Activated CD4-positive, alpha-beta T cell treated with anti-CD3 and anti-CD28 coated beads, Interleukin-2, amount 50 U/mL, for 24 hours (primary cell): ENCODE measurements around the gene LPP.
"Not testable (repeated sequence)": the region's sequence is repeated elsewhere in the genome, so short reads cannot be mapped to it uniquely, and the experiment has no call there.

ENCODE experiments used
- DNase-seq, 2 donors: peaks; one replicate each; pipeline ENCODE4 v3.0.0-alpha.2; 2020; ENCODE audit warnings: low read depth in 1 of 2, low spot score in 1 of 2

LPP gene

DNA sequence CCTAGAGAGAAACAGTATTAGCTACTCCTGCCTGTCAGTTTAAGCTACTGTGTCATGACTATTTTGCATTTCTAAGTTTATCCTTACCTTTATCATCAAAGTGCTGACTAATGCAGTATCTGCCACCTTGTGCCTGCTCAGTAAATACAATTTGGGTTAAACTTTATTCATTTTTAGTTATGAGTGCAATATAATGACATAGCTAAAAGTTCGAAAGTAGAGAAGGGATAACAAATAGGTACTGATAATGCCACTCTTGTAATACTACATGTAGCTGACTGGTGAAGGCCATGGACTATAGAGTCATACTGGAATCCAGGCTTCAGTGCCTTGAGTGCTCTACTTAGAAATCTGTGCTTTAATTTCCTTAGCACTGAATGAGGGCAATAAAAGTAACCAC is 537.0 kb downstream of the LPP start:
- no peak for DNase-seq

DNA sequence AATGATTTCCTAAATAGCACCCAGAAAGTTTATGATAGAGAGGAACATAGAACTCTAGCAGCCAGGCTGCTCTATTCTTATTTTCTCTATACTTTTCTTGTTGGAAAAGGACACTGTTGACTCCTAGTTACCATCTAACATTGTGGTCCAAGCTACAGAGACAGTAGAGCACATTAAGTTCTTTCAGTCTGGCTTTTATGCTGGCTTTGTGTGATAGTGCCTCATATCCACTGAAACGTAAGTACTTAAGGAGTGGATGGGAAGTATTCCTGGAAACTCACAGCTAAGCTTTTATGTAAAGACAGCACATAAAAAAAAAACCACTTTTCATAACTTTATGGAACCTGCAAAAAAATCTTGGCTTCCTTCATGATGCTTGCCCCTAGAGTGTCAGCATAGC is 537.7 kb downstream of the LPP start:
- no peak for DNase-seq

- DNase-seq, result no peak
Observed at GRCh38 chr3:188692700-188693099, 538.7 kb downstream of the LPP start.

DNA sequence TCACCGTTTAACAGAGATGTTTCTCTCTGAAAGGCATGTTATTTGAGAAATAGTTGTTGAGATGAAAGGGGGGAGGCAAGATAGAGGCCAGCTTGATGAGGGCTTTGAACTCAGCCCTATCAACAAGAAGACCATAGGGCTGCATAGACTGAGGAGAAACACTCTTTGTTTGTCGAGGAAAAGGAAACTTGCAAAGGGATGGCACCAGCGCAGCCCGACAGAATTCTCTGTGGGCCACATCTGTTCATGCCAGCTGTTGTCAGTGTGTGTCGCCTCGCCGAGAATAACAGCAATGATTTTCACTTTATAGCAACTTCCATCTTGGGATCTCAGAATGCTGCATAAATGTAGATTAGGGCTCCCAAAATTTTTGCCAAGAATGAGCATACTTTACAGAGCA is 539.5 kb downstream of the LPP start:
- DNase-seq, result no peak

DNA sequence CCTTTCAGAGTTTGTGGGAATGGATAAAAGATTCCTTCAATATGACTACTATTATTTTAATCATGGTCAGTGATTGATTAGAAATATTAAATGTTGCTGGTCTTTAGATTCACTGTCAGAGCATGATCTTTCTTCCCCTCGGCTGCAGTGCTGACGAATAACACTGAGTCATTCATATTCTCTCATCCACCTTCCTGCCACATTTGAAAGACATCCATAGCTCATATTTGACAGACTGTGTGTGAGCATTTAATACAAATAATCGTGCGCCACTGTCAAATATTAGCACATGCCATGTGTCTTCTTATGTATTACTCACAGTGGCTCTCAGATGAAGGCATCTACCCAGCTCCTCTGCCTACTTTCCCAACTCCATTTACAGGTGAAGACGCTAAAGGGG is 541.3 kb downstream of the LPP start:
- no peak for DNase-seq

- DNase-seq, result peak in 1 of 2 donors; percentile 17
Observed at GRCh38 chr3:188697127-188697526, 543.2 kb downstream of the LPP start.

GRCh38 chr3:188698436-188698835 is 544.5 kb downstream of the LPP start:
- no peak for DNase-seq

GRCh38 chr3:188700501-188700900 is 546.5 kb downstream of the LPP start:
- DNase-seq, result no peak

GRCh38 chr3:188700918-188701317 is 547.0 kb downstream of the LPP start:
- DNase-seq, result no peak

DNA sequence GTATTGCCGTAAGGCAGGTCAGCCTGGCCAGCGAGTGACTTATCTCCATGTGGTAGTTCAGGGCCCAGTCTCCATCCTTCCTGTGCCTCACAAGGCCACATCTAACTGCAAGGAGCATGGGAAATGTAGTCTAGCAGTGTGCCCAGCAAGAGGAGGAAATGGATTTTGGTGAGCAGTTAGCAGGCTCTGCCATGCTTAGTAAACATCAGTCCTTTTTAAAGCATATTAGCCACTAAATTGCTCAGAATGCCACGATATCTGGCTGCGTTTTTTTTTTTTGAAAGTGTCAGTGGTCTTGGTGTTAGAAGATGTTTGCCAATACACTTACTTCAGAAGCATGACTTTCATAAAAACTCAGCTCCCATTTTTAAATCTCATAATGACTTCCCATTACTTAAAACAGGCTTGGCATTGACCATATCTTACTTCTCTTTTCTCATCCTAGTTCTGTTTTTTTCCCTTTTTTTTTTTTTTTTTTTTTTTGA is 547.6 kb downstream of the LPP start:
- no peak for DNase-seq

GRCh38 chr3:188702028-188702427 is 548.1 kb downstream of the LPP start:
- not testable (repeated sequence) for DNase-seq

DNA sequence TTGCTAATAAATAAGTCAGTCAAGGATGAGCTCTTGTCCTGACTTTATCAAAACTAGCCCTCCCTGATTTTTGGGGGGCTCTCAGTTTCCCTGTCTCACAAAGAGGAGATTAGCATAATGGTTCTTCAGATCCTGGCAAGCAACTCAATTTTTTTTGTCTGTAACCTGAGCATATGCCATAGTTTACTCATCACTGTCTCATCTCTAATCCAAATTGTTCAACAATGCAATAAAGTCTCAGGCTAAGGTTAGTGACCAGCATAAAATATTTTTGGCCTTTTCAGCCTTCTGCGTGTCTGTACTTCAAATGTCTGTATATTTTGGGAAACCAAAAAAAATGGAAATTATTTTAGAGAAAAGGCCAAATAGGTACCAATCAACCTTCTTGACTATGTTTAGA is 552.2 kb downstream of the LPP start:
- no peak for DNase-seq

DNA sequence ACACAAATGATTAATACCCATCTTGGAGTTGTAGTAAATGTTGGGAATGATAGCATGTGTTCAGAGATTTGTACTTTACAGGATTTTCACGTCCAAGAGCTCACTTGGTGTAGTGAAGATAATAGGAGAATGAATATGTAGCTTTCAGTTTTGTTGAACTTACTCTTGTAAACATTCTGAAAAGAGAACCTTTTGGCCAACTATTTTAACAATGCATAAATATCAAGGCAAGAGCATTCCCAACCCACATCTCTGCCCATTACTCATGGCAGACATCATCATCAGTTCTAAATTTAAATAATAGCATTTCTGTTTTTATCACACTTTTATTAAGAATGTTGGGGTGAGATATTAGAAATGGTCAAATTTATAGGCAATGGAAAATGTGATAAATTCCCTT is 552.6 kb downstream of the LPP start:
- no peak for DNase-seq

DNA sequence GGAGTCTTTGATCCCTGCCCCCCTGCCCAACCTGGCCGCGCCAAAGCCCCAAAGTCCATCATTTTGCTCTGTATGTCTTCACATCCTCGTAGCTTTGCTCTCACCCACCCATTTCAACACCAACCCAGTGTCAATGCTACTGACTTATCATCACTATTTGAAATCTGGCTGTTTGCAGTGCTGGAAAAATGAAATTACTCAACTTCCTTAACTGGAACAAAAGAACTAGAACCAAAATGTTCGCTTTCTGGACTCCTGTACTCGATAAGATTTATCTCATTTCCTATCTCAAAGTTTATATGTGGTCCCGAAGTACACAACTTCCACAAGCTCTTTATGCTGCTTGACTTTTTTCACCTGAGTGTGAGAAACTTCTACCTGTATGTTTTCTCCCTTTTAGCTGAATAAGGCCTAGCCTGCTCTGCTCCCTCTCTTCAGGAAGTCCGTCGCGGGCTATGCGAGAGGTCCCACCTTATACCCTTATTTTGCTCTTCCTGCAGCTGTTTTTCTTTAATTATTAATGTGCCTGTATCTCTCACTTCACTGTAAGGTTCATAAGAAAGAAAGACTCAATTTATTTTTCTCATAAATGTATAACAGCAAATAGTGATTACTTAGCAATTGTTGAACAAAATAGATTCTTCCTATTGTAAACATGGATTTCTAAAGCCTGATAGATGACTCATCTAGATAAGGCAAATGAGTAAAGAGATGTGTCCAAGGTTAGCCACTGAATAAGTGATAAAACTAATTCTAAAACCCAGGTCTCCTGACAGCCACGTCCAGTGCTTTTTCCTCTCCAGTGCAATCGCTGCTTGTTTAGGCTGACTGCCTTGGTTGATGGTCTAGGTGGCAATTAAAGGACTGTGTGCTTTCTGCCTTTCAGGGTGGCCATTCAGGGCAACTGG is 553.7 kb downstream of the LPP start:
- no peak for DNase-seq

GRCh38 chr3:188711881-188712247 is 557.9 kb downstream of the LPP start:
- DNase-seq, result no peak

DNA sequence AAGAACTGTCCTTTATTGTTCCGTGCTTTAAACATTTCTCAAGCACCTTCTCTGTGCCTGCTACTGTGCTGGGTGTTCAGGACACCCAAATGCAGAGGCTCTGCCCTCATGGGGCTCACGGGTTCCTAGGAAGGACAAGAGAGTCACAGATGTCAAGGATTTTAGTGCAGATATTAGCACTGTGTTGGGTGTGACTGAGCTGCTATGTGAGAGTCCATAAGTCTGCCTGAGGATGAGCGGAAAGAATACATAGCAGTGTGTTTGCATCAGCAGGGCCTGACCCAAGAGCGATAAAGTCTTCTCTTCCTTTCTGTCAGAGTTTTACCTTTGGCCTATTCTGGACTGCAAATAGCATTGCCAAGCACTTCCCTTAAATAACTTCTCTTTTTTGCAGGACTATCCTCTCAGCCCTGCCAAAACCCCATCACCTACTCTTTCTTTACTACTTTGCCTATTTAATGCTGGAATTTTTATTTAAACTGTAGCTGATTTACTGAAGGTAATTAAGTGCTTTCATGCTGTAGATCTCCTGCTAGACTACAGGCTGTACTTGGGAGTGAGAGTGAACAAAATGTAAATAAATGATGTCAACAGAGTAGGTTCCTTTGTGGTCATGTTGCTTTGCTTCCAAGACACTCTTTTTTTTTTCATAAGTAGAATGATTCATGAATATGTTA is 558.4 kb downstream of the LPP start:
- DNase-seq, result no peak

- no peak for DNase-seq
Observed at GRCh38 chr3:188712991-188713390, 559.0 kb downstream of the LPP start.

DNA sequence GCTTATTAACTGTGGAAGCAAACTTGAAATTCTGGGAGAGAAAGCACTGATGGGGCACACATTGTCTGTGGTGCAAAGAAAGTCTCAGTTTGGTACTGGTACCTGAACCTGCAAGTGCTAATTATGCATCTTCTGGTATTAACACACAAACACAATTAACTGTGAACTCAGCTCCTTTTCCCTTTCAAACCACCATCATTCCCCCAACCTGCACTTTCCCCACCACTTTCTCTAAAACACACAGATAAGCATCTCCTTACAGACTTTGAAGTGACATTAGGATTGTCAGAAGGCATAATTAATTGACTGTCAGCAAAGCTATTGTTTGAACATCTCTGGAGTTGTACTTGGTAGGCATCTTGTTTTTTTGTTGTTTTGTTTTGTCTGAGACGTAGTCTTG is 565.6 kb downstream of the LPP start:
- no peak for DNase-seq

- no peak for DNase-seq
Observed at GRCh38 chr3:188720215-188720614, 566.3 kb downstream of the LPP start.

- DNase-seq, result no peak
Observed at GRCh38 chr3:188720636-188721035, 566.7 kb downstream of the LPP start.

DNA sequence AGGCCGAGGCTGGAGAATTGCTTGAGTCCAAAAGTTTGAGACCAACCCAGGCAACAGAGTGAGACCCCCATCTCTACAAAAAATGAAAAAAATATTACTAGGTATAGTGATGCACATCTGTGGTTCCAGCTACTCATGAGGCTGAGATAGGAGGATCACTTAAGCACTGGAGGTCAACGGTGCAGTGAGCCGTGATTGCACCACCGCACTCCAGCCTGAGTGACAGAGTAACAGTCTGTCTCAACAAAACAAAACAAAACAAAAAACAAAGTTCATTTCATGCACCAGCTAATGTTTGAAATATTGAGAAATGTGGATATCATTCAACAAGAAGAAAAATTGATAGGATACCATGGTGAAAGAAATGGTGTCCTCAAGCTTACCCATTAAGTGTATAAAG is 567.4 kb downstream of the LPP start:
- no peak for DNase-seq

DNA sequence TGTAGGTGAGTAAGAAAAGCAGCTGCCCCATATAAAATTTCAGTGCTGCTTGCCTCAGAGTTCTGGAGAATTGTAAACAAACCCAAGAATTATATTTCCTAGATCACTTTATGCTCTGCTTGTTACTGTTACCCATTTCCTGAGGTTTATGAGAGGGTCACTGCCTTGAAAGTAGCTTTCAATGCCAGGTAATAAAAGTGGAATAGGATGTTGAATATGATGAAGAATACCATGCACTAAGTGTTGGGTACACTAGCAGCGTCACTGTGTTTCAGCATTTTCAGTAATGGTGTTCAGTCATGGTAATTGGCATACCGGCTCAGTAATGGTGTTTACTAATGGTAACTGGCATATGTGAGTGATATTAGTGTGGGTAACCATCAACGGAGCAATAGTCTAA is 568.0 kb downstream of the LPP start:
- DNase-seq, result no peak

DNA sequence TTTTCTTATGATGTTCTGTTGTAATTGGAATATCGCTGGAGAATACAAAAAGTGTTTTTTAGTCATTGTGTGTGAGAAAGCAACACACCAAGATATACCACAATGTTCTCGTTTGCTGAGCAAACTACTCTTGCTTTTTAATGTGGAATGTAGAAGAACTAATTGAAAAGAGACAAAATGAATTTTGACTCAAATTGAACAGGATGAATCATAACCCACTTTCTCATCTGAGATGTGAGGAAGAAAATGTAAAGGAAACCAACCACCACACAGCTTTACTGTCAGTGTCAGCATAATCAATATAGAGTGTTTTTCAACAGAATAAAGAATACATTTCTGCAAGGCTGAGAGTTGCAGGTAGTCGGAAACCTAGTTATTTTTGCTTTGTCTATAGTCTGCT is 569.0 kb downstream of the LPP start:
- DNase-seq, result no peak
